ENCODE measurements around the gene DCC.
"Not testable (repeated sequence)": the region's sequence is repeated elsewhere in the genome, so short reads cannot be mapped to it uniquely, and the experiment has no call there.

DCC gene

DNA sequence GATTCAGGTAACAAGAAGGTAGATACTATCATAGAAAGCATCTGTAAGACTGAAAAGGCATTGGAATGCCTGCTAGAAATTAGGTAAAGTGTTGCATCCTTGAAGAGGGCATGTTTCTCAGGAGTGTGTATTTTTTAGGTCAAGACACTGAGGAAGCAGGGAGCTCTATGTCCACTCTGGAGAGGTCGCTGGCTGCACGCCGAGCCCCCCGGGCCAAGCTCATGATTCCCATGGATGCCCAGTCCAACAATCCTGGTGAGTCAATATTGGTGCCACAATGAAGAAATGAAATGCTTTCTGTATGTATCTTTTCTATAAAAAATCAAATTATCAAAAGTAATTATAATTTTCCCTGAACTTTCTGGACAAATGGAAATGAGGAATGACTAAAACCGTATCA, 1127.8 kb downstream of the DCC start:
- Histone ChIP-seq H4K20me1 (ENCODE audit: insufficient read depth, low read length) (no peaks in the 10 kb centered on the region), H3K27ac (ENCODE audit: low read length) (no peak overlapping the region), H3K9ac (ENCODE audit: low read length) (no peak overlapping the region), H3F3A (ENCODE audit: insufficient read depth, low read length) (no peaks in the 10 kb centered on the region), H3K27me3 (replicated peaks; ENCODE audit: insufficient read depth, low read length) (no peaks in the 10 kb centered on the region), H2AFZ (ENCODE audit: low read length) (no peak overlapping the region), H3K4me3 (ENCODE audit: low read length) (no peak overlapping the region), H3K9me3 (replicated peaks; ENCODE audit: insufficient read depth, low read length) (no peaks in the 10 kb centered on the region), H3K79me2 (ENCODE audit: low read length) (no peaks in the 10 kb centered on the region), H3K4me1 (ENCODE audit: low read length) (no peaks in the 10 kb centered on the region), H3K36me3 (replicated peaks; ENCODE audit: insufficient read depth, low read length) (no peaks in the 10 kb centered on the region), H3K4me2 (ENCODE audit: low read depth, low read length) (no peak overlapping the region), H3K9me2 (replicated peaks; ENCODE audit: insufficient read depth, low read length) (no peaks in the 10 kb centered on the region)
- no peak for DNase-seq
- no peak for TF ChIP-seq EZH2 (optimal IDR thresholded peaks at IDR 0.05; ENCODE audit: low read depth, low read length)
- no peak for TF ChIP-seq CTCF (IDR thresholded peaks at IDR 0.05; ENCODE audit: low read length)
- TF ChIP-seq EZH2phosphoT487 (IDR thresholded peaks at IDR 0.05; ENCODE audit: low read length): no peak

- not testable (repeated sequence) for H3K27me3 ChIP-seq (replicated peaks; ENCODE audit: insufficient read depth, low read length); H3K4me3 ChIP-seq (ENCODE audit: low read length); DNase-seq; H2AFZ ChIP-seq (ENCODE audit: low read length); H3K4me1 ChIP-seq (ENCODE audit: low read length); H3F3A ChIP-seq (ENCODE audit: insufficient read depth, low read length); H3K9me3 ChIP-seq (replicated peaks; ENCODE audit: insufficient read depth, low read length); H4K20me1 ChIP-seq (ENCODE audit: insufficient read depth, low read length); H3K27ac ChIP-seq (ENCODE audit: low read length); H3K9ac ChIP-seq (ENCODE audit: low read length); H3K4me2 ChIP-seq (ENCODE audit: low read depth, low read length); H3K9me2 ChIP-seq (replicated peaks; ENCODE audit: insufficient read depth, low read length); H3K79me2 ChIP-seq (ENCODE audit: low read length); H3K36me3 ChIP-seq (replicated peaks; ENCODE audit: insufficient read depth, low read length)
Observed at GRCh38 chr18:53468173-53468572, 1128.2 kb downstream of the DCC start.

DNA sequence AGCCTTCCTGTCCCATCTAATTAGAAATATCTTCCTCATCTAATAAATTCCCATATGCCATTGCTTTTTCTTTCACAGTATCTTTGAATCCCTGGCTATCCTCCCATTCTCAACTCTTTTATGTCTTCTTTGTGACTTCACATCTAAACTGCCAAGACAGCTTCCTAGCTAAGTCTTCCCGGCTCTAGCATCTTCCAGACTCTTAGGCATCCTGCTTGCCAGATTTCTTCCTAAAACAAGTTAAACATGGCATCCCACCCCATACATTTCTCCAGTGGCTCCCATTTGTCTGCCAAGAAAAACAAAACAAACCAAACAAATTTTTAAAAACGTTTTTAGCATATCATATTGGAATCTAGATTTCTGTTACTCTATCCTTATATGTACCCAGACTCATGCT, 1132.5 kb downstream of the DCC start:
- no peak for DNase-seq
- no peaks in the 10 kb centered on the region for H3K9me3 ChIP-seq (replicated peaks; ENCODE audit: insufficient read depth, low read length)
- H3K4me1 ChIP-seq (ENCODE audit: low read length): no peaks in the 10 kb centered on the region
- H4K20me1 ChIP-seq (ENCODE audit: insufficient read depth, low read length): no peaks in the 10 kb centered on the region
- H3K27ac ChIP-seq (ENCODE audit: low read length): no peak overlapping the region
- H3F3A ChIP-seq (ENCODE audit: insufficient read depth, low read length): no peaks in the 10 kb centered on the region
- no peak for TF ChIP-seq CTCF (IDR thresholded peaks at IDR 0.05; ENCODE audit: low read length)
- TF ChIP-seq EZH2 (optimal IDR thresholded peaks at IDR 0.05; ENCODE audit: low read depth, low read length): no peak
- no peak for TF ChIP-seq EZH2phosphoT487 (IDR thresholded peaks at IDR 0.05; ENCODE audit: low read length)
- no peaks in the 10 kb centered on the region for H3K79me2 ChIP-seq (ENCODE audit: low read length)
- H3K36me3 ChIP-seq (replicated peaks; ENCODE audit: insufficient read depth, low read length): no peaks in the 10 kb centered on the region
- H2AFZ ChIP-seq (ENCODE audit: low read length): no peak overlapping the region
- H3K4me3 ChIP-seq (ENCODE audit: low read length): no peak overlapping the region
- no peak overlapping the region for H3K9ac ChIP-seq (ENCODE audit: low read length)
- no peak overlapping the region for H3K4me2 ChIP-seq (ENCODE audit: low read depth, low read length)
- no peaks in the 10 kb centered on the region for H3K27me3 ChIP-seq (replicated peaks; ENCODE audit: insufficient read depth, low read length)
- H3K9me2 ChIP-seq (replicated peaks; ENCODE audit: insufficient read depth, low read length): no peaks in the 10 kb centered on the region

- TF ChIP-seq CTCF (IDR thresholded peaks at IDR 0.05; ENCODE audit: low read length): no peak
- no peak for TF ChIP-seq EZH2phosphoT487 (IDR thresholded peaks at IDR 0.05; ENCODE audit: low read length)
- TF ChIP-seq EZH2 (optimal IDR thresholded peaks at IDR 0.05; ENCODE audit: low read depth, low read length): no peak
- Histone ChIP-seq H3K4me2 (ENCODE audit: low read depth, low read length) (no peak overlapping the region), H3K9me2 (replicated peaks; ENCODE audit: insufficient read depth, low read length) (no peaks in the 10 kb centered on the region), H3F3A (ENCODE audit: insufficient read depth, low read length) (no peaks in the 10 kb centered on the region), H3K36me3 (replicated peaks; ENCODE audit: insufficient read depth, low read length) (no peaks in the 10 kb centered on the region), H3K79me2 (ENCODE audit: low read length) (no peaks in the 10 kb centered on the region), H3K9ac (ENCODE audit: low read length) (no peak overlapping the region), H3K27me3 (replicated peaks; ENCODE audit: insufficient read depth, low read length) (no peaks in the 10 kb centered on the region), H3K4me3 (ENCODE audit: low read length) (no peak overlapping the region), H2AFZ (ENCODE audit: low read length) (no peak overlapping the region), H4K20me1 (ENCODE audit: insufficient read depth, low read length) (no peaks in the 10 kb centered on the region), H3K9me3 (replicated peaks; ENCODE audit: insufficient read depth, low read length) (no peaks in the 10 kb centered on the region), H3K27ac (ENCODE audit: low read length) (no peak overlapping the region), H3K4me1 (ENCODE audit: low read length) (no peaks in the 10 kb centered on the region)
- no peak for DNase-seq
Observed at GRCh38 chr18:53478155-53478554, 1138.2 kb downstream of the DCC start.

Data from MM.1S (cell line).